Tibial nerve (tissue), 4 donors: ENCODE results near the gene SLC34A2.

Source experiments
- CTCF ChIP-seq, 5 experiments: fragments of 200-600 bp in 3 of 5; fragments of 450-650 bp in 2 of 5; sonication (generic) in 3 of 5; IDR thresholded peaks; one replicate each; pipeline ENCODE4 v1.5.1; 2016 to 2019; ENCODE audit warnings: antibody characterized with exemption in 5 of 5, mild to moderate bottlenecking in 3 of 5, moderate library complexity in 2 of 5
- EP300 ChIP-seq, 2 donors: sonication (generic); formaldehyde crosslinking; IDR thresholded peaks; one replicate each; pipeline ENCODE4 v1.6.1; 2017; ENCODE audit warnings: antibody characterized with exemption in 2 of 2, mild to moderate bottlenecking in 1 of 2
- POLR2A ChIP-seq, 2 donors: fragments of 450-650 bp; IDR thresholded peaks; one replicate each; pipeline ENCODE4 v1.6.1; 2017; ENCODE audit warnings: antibody characterized with exemption in 2 of 2, mild to moderate bottlenecking in 2 of 2, moderate library complexity in 2 of 2

- TF ChIP-seq CTCF (IDR thresholded peaks at IDR 0.05) (no peak), POLR2A (IDR thresholded peaks at IDR 0.05) (no peak), EP300 (IDR thresholded peaks at IDR 0.05) (no peak)
Measured at GRCh38 chr4:25654971-25655963, at the start of gene SLC34A2.
